Ishikawa (cell line): Measurements from ENCODE around the gene FBLIM1.

Experiments used
- CEBPB ChIP-seq: IDR thresholded peaks from 2 replicates; pipeline ENCODE4 v1.6.1; 2012
- CREB1 ChIP-seq: IDR thresholded peaks from 2 replicates; pipeline ENCODE4 v1.6.1; 2012; ENCODE audit warnings: low read depth
- EGR1 ChIP-seq: IDR thresholded peaks from 2 replicates; pipeline ENCODE4 v1.6.1; 2012
- EP300 ChIP-seq: IDR thresholded peaks from 2 replicates; pipeline ENCODE4 v1.6.1; 2012; ENCODE audit warnings: borderline replicate concordance
- FOXM1 ChIP-seq: IDR thresholded peaks from 2 replicates; pipeline ENCODE4 v1.6.1; 2012; ENCODE audit warnings: low read depth, borderline replicate concordance
- NFIC ChIP-seq: IDR thresholded peaks from 2 replicates; pipeline ENCODE4 v1.6.1; 2012
- RAD21 ChIP-seq: IDR thresholded peaks from 2 replicates; pipeline ENCODE4 v1.6.1; 2012; ENCODE audit warnings: low read depth
- TAF1 ChIP-seq: IDR thresholded peaks from 2 replicates; pipeline ENCODE4 v1.6.1; 2012; ENCODE audit warnings: low read depth, mild to moderate bottlenecking
- TCF12 ChIP-seq: IDR thresholded peaks from 2 replicates; pipeline ENCODE4 v1.6.1; 2012; ENCODE audit warnings: low read depth
- TEAD4 ChIP-seq: IDR thresholded peaks from 2 replicates; pipeline ENCODE4 v1.6.1; 2012
- YY1 ChIP-seq: IDR thresholded peaks from 2 replicates; pipeline ENCODE4 v1.6.1; 2012; ENCODE audit warnings: low read depth
- ZBTB7A ChIP-seq: IDR thresholded peaks from 2 replicates; pipeline ENCODE4 v1.6.1; 2012; ENCODE audit warnings: low read depth
- TF ChIP-seq, protein P1 (sequence below): IDR thresholded peaks from 2 replicates; pipeline ENCODE4 v1.6.1; 2012; ENCODE audit warnings: low read depth, mild to moderate bottlenecking
- TF ChIP-seq, protein P2 (sequence below): IDR thresholded peaks from 2 replicates; pipeline ENCODE4 v1.6.1; 2012
- TF ChIP-seq, protein P3 (sequence below): IDR thresholded peaks from 2 replicates; pipeline ENCODE4 v1.6.1; 2012

Gene FBLIM1, protein sequence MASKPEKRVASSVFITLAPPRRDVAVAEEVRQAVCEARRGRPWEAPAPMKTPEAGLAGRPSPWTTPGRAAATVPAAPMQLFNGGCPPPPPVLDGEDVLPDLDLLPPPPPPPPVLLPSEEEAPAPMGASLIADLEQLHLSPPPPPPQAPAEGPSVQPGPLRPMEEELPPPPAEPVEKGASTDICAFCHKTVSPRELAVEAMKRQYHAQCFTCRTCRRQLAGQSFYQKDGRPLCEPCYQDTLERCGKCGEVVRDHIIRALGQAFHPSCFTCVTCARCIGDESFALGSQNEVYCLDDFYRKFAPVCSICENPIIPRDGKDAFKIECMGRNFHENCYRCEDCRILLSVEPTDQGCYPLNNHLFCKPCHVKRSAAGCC

DNA sequence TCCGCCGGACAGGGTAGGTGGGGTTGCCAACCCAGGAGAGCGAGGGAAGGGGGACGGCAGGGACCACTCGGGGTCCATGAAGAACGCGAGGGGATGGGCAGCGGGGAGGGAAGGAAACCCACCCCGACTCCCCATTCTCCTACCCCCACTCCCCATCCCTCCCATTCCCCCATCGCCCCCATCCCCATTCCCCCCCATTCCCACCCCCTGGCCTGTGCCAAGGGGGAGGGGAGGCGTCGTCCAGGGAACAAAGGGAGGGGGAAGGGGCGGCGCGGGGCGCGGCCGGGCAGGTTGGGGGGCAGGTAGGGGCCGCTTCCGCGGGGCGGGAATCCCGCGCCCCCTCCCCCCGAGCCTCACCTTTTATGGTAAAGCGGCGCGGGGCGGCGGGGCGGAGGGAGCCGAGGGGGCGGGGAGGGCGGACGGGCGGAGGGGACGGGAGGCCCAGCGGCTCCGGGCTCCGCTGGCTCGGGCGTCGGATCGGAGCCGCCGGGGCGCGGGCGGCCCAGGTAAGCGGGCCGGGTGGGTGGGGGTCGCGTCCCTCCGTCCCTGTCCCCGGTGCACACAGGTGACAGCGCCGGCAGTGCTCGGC, at the start of gene FBLIM1:
FBLIM1 (plus strand) TSS at position 453 of the 589 bp plus-strand sequence. CDS start 6,189 bp downstream, outside the sequence.
- TF ChIP-seq YY1 (no peak), CEBPB (no peak), TAF1 (no peak), EGR1 (no peak), EP300 (no peak), RAD21 (no peak), NFIC (no peak), CREB1 (no peak), ZBTB7A (no peak), FOXM1 (no peak), TEAD4 (no peak), TCF12 (no peak)
- TF ChIP-seq, protein P1, sequence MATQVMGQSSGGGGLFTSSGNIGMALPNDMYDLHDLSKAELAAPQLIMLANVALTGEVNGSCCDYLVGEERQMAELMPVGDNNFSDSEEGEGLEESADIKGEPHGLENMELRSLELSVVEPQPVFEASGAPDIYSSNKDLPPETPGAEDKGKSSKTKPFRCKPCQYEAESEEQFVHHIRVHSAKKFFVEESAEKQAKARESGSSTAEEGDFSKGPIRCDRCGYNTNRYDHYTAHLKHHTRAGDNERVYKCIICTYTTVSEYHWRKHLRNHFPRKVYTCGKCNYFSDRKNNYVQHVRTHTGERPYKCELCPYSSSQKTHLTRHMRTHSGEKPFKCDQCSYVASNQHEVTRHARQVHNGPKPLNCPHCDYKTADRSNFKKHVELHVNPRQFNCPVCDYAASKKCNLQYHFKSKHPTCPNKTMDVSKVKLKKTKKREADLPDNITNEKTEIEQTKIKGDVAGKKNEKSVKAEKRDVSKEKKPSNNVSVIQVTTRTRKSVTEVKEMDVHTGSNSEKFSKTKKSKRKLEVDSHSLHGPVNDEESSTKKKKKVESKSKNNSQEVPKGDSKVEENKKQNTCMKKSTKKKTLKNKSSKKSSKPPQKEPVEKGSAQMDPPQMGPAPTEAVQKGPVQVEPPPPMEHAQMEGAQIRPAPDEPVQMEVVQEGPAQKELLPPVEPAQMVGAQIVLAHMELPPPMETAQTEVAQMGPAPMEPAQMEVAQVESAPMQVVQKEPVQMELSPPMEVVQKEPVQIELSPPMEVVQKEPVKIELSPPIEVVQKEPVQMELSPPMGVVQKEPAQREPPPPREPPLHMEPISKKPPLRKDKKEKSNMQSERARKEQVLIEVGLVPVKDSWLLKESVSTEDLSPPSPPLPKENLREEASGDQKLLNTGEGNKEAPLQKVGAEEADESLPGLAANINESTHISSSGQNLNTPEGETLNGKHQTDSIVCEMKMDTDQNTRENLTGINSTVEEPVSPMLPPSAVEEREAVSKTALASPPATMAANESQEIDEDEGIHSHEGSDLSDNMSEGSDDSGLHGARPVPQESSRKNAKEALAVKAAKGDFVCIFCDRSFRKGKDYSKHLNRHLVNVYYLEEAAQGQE = no peak
- TF ChIP-seq, protein P2, sequence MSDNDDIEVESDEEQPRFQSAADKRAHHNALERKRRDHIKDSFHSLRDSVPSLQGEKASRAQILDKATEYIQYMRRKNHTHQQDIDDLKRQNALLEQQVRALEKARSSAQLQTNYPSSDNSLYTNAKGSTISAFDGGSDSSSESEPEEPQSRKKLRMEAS = no peak
- TF ChIP-seq, protein P3, sequence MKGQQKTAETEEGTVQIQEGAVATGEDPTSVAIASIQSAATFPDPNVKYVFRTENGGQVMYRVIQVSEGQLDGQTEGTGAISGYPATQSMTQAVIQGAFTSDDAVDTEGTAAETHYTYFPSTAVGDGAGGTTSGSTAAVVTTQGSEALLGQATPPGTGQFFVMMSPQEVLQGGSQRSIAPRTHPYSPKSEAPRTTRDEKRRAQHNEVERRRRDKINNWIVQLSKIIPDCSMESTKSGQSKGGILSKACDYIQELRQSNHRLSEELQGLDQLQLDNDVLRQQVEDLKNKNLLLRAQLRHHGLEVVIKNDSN = no peak

DNA sequence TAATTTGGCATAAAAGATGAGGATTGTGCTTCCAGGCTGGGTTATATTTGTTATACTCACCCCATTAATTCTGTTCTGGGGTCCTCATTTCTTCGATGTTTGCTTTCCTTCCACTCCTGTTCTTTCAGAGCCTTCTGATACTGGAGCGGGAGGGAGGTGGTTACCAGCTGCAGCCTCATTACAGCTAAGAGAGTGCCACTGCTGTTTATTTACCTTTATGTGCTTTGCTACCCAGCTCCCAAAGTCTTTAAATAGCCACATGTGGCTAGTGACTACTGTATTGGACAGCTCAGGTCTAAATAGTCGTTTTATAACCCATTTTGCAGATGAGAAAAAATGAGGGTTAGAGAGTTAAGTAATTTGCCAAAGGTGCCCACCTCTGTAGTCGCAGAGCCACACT, 49.4 kb upstream of the FBLIM1 start:
- TF ChIP-seq CEBPB (no peak), TAF1 (no peak), ZBTB7A (no peak), EP300 (no peak), NFIC (no peak), YY1 (no peak), EGR1 (no peak), TEAD4 (no peak), RAD21 (no peak), CREB1 (no peak)
- TF ChIP-seq, protein P3 = no peak
- TF ChIP-seq, protein P2 = no peak
- TF ChIP-seq, protein P1 = no peak

DNA sequence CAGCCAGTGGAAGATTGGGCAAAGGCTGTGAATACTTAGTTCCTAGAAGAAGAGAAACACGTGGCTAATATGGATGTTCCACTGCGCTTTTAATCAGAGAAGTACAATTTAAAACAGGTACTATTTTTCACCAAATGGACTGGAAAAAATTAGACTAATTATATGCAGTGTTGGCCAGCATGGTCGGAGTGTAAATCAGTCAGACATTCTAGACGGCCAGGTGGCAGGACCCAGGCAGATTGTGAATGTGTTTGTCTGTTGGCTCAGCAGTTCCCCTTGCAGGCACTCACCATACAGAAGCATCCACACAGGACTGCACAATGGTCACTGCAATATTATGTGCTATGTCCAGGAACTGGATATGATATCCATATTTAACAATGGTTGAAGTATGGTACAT, 46.4 kb upstream of the FBLIM1 start:
- TF ChIP-seq EP300 (no peak), CEBPB (no peak), NFIC (no peak), TEAD4 (no peak), ZBTB7A (no peak), FOXM1 (no peak), RAD21 (no peak), YY1 (no peak), CREB1 (no peak), TAF1 (no peak)
- TF ChIP-seq, protein P2 = no peak
- TF ChIP-seq, protein P1 = no peak
- TF ChIP-seq, protein P3 = no peak
